Measurements from ENCODE around the gene PPP3R1.

Gene PPP3R1

GRCh38 chr2:68236103-68236734 is 16.1 kb downstream of the PPP3R1 start:
- peaks cover 45% of the 10 kb centered on the region for H3K4me1 ChIP-seq (ENCODE audit: control insufficient read depth, insufficient read depth, low read length)
- ChIA-PET POLR2A (interaction anchor here (0.8 kb wide), 1 partner anchor 14 kb away, joined by 3 read pairs; no protein-coding TSS in a partner anchor), CTCF (interaction anchor here (0.9 to 1.2 kb wide), 3 partner anchors 40 to 56 kb away, joined by 5 to 8 read pairs (median 6); no protein-coding TSS in a partner anchor)
- TF ChIP-seq ZFHX2 (tag by site-specific recombination; conservative IDR thresholded peaks at IDR 0.05): no peak
- peak; percentile 16; the same call in 1 of the 2 replicates for TF ChIP-seq ZNF18 (tag by site-specific recombination; IDR thresholded peaks at IDR 0.05)
- no peak overlapping the region for H3K27ac ChIP-seq (ENCODE audit: extremely low read depth, low read depth, low read length)
- H3K36me3 ChIP-seq (ENCODE audit: control insufficient read depth in 2 of 2, insufficient read depth in 1 of 2, low read length in 2 of 2): no peaks in the 10 kb centered on the region
- H3K9me3 ChIP-seq (ENCODE audit: control insufficient read depth, insufficient read depth, low read depth, low read length): no peaks in the 10 kb centered on the region
- no peak overlapping the region for H3K4me3 ChIP-seq (ENCODE audit: low read depth, low read length)

DNA sequence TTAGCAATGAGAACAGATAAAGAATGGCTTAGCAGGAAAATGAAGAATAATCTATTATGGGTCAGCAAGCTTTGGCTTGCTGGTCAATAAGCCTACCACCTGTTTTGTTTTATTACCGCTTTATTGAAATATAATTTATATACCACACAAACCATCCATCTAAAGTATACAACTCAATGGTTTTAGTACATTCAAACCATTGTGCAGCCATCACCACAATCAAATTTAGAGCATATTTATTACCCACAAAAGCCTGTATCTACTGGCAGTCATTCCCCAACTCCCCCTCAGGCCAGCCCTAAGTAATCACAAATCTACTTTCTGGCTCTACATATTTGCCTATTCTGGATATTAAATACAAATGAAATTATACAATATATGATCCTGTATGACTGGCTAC is 17.2 kb downstream of the PPP3R1 start:
- Histone ChIP-seq H3K27ac (ENCODE audit: extremely low read depth, low read depth, low read length) (no peak overlapping the region), H3K4me3 (ENCODE audit: low read depth, low read length) (no peak overlapping the region), H3K4me1 (ENCODE audit: control insufficient read depth, insufficient read depth, low read length) (peaks cover 40% of the 10 kb centered on the region), H3K9me3 (ENCODE audit: control insufficient read depth, insufficient read depth, low read depth, low read length) (no peaks in the 10 kb centered on the region), H3K36me3 (ENCODE audit: control insufficient read depth in 2 of 2, insufficient read depth in 1 of 2, low read length in 2 of 2) (no peaks in the 10 kb centered on the region)
- TF ChIP-seq ZNF843 (tag by site-specific recombination; IDR thresholded peaks at IDR 0.05): peak; percentile 55; the same call in 1 of the 2 replicates
- TF ChIP-seq OSR2 (tag by site-specific recombination; IDR thresholded peaks at IDR 0.05): peak; percentile 37; the same call in 1 of the 2 replicates
- TF ChIP-seq ZBTB17 (tag by site-specific recombination; IDR thresholded peaks at IDR 0.05): peak; percentile 42; the same call in 1 of the 2 replicates
- TF ChIP-seq, protein P1, sequence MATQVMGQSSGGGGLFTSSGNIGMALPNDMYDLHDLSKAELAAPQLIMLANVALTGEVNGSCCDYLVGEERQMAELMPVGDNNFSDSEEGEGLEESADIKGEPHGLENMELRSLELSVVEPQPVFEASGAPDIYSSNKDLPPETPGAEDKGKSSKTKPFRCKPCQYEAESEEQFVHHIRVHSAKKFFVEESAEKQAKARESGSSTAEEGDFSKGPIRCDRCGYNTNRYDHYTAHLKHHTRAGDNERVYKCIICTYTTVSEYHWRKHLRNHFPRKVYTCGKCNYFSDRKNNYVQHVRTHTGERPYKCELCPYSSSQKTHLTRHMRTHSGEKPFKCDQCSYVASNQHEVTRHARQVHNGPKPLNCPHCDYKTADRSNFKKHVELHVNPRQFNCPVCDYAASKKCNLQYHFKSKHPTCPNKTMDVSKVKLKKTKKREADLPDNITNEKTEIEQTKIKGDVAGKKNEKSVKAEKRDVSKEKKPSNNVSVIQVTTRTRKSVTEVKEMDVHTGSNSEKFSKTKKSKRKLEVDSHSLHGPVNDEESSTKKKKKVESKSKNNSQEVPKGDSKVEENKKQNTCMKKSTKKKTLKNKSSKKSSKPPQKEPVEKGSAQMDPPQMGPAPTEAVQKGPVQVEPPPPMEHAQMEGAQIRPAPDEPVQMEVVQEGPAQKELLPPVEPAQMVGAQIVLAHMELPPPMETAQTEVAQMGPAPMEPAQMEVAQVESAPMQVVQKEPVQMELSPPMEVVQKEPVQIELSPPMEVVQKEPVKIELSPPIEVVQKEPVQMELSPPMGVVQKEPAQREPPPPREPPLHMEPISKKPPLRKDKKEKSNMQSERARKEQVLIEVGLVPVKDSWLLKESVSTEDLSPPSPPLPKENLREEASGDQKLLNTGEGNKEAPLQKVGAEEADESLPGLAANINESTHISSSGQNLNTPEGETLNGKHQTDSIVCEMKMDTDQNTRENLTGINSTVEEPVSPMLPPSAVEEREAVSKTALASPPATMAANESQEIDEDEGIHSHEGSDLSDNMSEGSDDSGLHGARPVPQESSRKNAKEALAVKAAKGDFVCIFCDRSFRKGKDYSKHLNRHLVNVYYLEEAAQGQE (tag by site-specific recombination; IDR thresholded peaks at IDR 0.05): no peak
- TF ChIP-seq ZNF560 (tag by site-specific recombination; IDR thresholded peaks at IDR 0.05; ENCODE audit: borderline replicate concordance): no peak
- TF ChIP-seq, protein P2, sequence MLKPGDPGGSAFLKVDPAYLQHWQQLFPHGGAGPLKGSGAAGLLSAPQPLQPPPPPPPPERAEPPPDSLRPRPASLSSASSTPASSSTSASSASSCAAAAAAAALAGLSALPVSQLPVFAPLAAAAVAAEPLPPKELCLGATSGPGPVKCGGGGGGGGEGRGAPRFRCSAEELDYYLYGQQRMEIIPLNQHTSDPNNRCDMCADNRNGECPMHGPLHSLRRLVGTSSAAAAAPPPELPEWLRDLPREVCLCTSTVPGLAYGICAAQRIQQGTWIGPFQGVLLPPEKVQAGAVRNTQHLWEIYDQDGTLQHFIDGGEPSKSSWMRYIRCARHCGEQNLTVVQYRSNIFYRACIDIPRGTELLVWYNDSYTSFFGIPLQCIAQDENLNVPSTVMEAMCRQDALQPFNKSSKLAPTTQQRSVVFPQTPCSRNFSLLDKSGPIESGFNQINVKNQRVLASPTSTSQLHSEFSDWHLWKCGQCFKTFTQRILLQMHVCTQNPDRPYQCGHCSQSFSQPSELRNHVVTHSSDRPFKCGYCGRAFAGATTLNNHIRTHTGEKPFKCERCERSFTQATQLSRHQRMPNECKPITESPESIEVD (tag by site-specific recombination; IDR thresholded peaks at IDR 0.05): peak; percentile 58
- peak; percentile 66; the same call in 1 of the 2 replicates for TF ChIP-seq MZF1 (tag by site-specific recombination; IDR thresholded peaks at IDR 0.05; ENCODE audit: borderline replicate concordance)
- POLR2A ChIA-PET: no interaction called here
- CTCF ChIA-PET: interaction anchor here (0.5 to 1.5 kb wide), 3 partner anchors 11 to 207 kb away, joined by 3 to 14 read pairs (median 3); no protein-coding TSS in a partner anchor

DNA sequence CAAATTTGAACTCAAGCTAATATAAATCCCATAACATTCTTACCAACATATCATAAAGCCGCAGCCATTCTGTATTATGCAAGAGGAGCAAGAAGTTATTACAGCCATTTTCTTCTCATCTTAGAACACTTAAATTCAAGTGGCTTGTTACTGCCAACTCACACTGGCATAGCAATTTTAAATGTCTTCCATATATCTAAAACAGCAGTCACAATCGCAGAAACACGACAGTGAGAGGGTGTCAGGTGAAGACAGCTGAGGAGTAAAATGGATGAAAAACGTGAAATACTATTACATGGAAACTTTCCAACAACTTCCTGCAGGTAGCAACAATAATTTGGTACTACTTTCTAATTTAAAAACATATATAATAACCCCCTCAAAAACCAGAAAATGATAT is 17.9 kb downstream of the PPP3R1 start:
- Histone ChIP-seq H3K4me3 (ENCODE audit: low read depth, low read length) (no peak overlapping the region), H3K36me3 (ENCODE audit: control insufficient read depth in 2 of 2, insufficient read depth in 1 of 2, low read length in 2 of 2) (no peaks in the 10 kb centered on the region), H3K27ac (ENCODE audit: extremely low read depth, low read depth, low read length) (no peak overlapping the region), H3K9me3 (ENCODE audit: control insufficient read depth, insufficient read depth, low read depth, low read length) (no peaks in the 10 kb centered on the region), H3K4me1 (ENCODE audit: control insufficient read depth, insufficient read depth, low read length) (peaks cover 34% of the 10 kb centered on the region)
- POLR2A ChIA-PET: no interaction called here
- CTCF ChIA-PET: interaction anchor here (1.0 to 1.5 kb wide), 2 partner anchors 38 to 48 kb away, joined by 3 to 14 read pairs; no protein-coding TSS in a partner anchor
- TF ChIP-seq SCRT1 (tag by site-specific recombination; IDR thresholded peaks at IDR 0.05; ENCODE audit: borderline replicate concordance): no peak
- no peak for TF ChIP-seq HOXD13 (CRISPR knock-in tag; IDR thresholded peaks at IDR 0.05; ENCODE audit: borderline replicate concordance)
- TF ChIP-seq ZNF555 (tag by site-specific recombination; conservative IDR thresholded peaks at IDR 0.05): no peak
- no peak for TF ChIP-seq ZNF138 (tag by site-specific recombination; IDR thresholded peaks at IDR 0.05; ENCODE audit: borderline replicate concordance)
- TF ChIP-seq, protein P3, sequence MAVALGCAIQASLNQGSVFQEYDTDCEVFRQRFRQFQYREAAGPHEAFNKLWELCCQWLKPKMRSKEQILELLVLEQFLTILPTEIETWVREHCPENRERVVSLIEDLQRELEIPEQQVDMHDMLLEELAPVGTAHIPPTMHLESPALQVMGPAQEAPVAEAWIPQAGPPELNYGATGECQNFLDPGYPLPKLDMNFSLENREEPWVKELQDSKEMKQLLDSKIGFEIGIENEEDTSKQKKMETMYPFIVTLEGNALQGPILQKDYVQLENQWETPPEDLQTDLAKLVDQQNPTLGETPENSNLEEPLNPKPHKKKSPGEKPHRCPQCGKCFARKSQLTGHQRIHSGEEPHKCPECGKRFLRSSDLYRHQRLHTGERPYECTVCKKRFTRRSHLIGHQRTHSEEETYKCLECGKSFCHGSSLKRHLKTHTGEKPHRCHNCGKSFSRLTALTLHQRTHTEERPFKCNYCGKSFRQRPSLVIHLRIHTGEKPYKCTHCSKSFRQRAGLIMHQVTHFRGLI (tag by site-specific recombination; IDR thresholded peaks at IDR 0.05): no peak
- no peak for TF ChIP-seq KLF8 (tag by site-specific recombination; IDR thresholded peaks at IDR 0.05)
- TF ChIP-seq ZNF398 (tag by site-specific recombination; IDR thresholded peaks at IDR 0.05): no peak
- no peak for TF ChIP-seq ZSCAN4 (tag by site-specific recombination; IDR thresholded peaks at IDR 0.05)
- TF ChIP-seq ZNF561 (tag by site-specific recombination; IDR thresholded peaks at IDR 0.05; ENCODE audit: borderline replicate concordance): no peak
